GM18909 (cell line): ENCODE measurements around the gene RPL22.

Source experiments
- ATAC-seq: cut with Tn5 transposase; IDR thresholded peaks from one replicate; pipeline ENCODE4 v1.9.1; 2021; ENCODE audit warnings: mild to moderate bottlenecking; ENCODE audit not compliant: unreplicated experiment, poor library complexity

The RPL22 gene

GRCh38 chr1:6177681-6178380, 21.6 kb downstream of the RPL22 start:
- no peak for ATAC-seq

GRCh38 chr1:6176779-6177178, 22.6 kb downstream of the RPL22 start:
- no peak for ATAC-seq

- ATAC-seq, result no peak
Observed at GRCh38 chr1:6175411-6175828, 24.0 kb downstream of the RPL22 start.

- no peak for ATAC-seq
Observed at GRCh38 chr1:6174621-6175410, 24.6 kb downstream of the RPL22 start.

GRCh38 chr1:6172549-6172948, 26.8 kb downstream of the RPL22 start:
- ATAC-seq, result no peak

GRCh38 chr1:6171548-6172124, 27.8 kb downstream of the RPL22 start:
- ATAC-seq, result no peak

- no peak for ATAC-seq
Observed at GRCh38 chr1:6170742-6171201, 28.6 kb downstream of the RPL22 start.

- ATAC-seq, result no peak
Observed at GRCh38 chr1:6170116-6170741, 29.2 kb downstream of the RPL22 start.

GRCh38 chr1:6168947-6169586, 30.3 kb downstream of the RPL22 start:
- no peak for ATAC-seq

- ATAC-seq, result no peak
Observed at GRCh38 chr1:6167391-6168303, 31.7 kb downstream of the RPL22 start.

GRCh38 chr1:6166655-6167390, 32.6 kb downstream of the RPL22 start:
- ATAC-seq, result no peak

GRCh38 chr1:6166221-6166620, 33.2 kb downstream of the RPL22 start:
- ATAC-seq, result no peak

GRCh38 chr1:6165441-6165985, 33.9 kb downstream of the RPL22 start:
- no peak for ATAC-seq

GRCh38 chr1:6165027-6165426, 34.4 kb downstream of the RPL22 start:
- ATAC-seq, result no peak

- ATAC-seq, result no peak
Observed at GRCh38 chr1:6163973-6164617, 35.3 kb downstream of the RPL22 start.

- ATAC-seq, result no peak
Observed at GRCh38 chr1:6163191-6163972, 36.0 kb downstream of the RPL22 start.

GRCh38 chr1:6162773-6163172, 36.6 kb downstream of the RPL22 start:
- ATAC-seq, result no peak
